C1 segment of cervical spinal cord (tissue), 14 donors: ENCODE results near the gene ANKDD1A.
A peak's percentile ranks its signal among the peaks of the same experiment; 100 is the strongest.

Experiments
- DNase-seq, 14 donors: peaks; one replicate each; lab custom pipeline; 2025; lab: John Stamatoyannopoulos, UW

ANKDD1A gene

DNA sequence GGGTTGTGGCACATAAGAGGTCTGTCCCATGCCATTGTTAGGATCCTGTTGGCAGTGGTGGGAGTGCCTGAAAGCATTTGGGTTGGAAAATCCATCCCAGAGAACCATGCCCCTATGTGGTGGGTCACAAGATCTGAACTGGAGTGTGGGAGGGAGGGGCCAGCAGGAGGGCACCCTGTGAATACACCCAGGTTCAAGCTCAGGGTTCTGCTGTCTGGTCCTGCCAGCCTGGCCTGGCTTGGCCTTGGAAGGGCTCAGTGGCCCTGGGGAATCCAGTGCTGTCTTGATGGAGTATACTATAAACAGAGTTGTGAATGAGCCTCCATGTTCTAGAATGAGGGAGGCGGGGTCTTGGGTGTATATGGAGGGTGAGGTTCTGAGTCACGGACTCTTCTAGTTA lies 11.8 kb downstream of the ANKDD1A start:
- DNase-seq, result no peak

DNA sequence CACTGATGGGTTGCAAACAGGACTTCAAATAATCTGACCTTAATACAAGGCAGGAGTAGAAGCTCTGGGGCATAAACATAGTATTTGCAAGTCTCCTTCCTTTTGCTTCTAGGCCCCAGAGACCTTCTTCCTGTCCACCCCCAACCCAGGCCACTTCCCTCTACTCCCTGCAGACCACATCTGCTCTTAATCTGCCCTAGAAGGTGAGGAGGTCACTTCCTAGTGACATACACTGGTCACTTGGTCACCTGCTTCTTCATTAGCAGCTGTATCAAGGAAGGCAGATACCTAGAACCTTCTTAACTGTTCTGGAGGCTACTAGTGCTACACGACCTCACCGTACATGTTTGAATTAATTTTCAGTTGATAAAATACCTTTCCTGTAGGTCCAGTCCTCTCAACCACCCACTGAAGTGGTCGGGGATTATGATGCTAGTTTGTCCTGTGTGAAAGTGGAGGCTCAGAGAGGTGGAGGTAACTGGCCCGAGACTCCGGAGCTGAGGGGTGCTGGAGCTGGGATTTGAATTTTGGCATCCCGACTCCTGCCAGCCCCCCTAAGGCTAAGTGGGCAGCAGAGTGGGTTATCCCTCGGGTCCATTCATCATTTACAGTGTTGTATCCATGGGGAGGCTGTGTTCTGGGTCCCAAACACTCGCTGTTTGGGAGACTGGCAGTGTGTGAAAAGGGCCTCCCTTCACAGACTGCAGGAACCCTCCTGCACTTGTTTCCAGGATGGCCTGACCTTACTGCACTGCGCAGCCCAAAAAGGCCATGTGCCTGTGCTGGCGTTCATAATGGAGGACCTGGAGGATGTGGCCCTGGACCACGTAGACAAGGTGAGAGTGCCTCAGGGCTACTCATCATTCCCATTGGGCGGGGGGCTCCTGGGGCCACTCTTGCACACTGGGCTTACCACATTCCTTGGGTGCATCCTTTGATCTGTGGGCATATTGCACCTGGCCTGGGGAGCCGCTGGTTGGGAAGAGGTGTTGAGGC lies 13.9 kb downstream of the ANKDD1A start:
- DNase-seq, result no peak

DNA sequence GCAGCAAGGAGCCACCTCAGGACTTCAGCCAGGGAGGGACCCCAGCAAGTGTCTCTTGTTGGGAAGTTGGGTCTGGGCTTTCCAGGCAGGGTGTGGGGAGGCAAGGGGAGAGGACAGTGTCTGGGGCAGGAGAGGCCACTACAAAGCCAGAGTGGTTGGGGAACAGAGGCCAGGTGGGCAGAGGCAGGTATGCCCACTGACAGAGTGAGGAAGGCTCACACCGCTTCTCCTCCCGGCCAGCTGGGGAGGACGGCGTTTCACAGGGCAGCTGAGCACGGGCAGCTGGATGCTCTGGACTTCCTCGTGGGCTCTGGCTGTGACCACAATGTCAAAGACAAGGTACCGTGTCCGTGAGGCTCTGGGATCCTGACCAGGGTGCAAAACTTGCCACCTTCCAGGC lies 15.0 kb downstream of the ANKDD1A start:
- DNase-seq, result no peak

DNA sequence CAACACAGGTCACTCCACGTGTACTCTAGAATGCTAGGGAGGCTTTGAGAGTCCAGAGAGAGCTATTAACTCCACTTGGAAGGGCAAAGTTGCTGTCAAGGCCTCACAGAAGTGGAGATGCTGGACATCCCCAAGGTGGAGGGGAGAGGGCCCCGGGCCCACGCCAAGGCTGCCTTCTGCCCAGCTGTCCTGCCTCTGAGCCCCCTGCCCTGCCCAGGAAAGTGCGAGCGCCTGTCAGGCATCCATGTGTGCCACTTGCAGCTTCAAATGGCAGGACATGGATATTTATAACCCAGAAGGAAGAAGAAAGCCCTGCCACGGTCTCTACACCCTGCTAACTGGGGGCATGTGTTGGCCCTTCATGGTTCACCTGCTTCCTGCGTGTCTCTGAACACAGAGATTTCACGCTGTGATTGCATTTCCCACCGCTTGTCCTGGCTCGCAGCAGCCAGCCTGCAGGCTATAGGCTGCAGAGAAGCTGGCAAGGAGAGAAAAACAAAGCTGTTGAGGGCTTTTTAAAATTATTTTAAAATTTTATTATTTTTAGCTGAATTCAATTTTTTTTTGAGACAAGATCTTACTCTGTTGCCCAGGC lies 17.0 kb downstream of the ANKDD1A start:
- no peak for DNase-seq

DNA sequence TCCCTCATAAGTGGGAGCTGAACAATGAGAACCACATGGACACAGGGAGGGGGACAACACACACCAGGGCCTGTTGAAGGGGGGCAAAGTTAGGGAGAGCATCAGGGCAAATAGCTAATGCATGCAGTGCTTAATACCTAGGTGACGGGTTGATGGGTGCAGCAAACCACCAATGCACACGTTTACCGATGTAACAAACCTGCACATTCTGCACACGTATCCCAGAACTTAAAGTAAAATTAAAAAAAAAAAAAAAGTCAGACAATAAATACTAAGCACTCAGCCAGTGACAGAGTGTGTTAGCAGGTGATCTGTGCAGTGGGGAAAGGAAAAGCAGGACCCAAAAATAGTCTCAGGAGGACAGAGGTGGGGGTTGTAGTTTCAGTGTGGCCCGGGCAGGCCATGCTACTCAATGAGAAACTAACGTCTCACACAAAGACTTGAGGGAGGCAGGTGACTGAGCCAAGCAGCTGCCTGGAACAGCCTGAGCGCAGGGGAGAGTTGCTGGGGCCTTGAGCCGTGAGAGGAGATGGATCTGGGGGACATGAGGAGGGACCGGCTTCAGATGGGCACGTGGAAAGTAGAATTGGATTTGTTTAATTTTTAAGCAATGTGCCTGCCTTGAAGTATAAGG lies 18.4 kb downstream of the ANKDD1A start:
- DNase-seq, result no peak

DNA sequence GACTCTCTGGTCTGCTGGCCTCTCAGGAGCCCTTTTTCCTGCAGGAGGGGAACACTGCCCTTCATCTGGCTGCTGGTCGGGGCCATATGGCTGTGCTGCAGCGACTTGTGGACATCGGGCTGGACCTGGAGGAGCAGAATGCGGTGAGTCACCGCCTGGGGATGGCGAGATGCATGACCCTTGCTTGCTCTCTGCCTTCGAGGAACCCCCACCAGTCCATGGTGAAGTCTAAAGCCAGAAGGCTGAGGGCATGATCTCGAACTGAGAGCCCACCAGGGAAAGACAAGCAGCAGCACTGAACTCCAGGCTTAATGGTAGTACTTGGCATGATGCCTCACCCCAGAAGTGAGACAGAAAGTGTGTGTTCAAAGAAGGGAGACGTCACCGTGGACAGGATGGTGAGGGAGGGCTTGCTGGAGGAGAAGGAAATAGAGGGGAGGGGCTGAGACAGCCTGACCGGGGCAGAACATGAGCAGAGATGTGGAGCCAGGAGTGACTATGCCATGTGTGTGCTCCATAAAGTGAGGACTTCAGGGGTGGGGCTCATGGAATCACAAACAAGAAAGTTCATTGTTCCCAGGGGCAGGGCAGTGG lies 19.2 kb downstream of the ANKDD1A start:
- peak in 1 of 14 donors; percentile 6 for DNase-seq

DNA sequence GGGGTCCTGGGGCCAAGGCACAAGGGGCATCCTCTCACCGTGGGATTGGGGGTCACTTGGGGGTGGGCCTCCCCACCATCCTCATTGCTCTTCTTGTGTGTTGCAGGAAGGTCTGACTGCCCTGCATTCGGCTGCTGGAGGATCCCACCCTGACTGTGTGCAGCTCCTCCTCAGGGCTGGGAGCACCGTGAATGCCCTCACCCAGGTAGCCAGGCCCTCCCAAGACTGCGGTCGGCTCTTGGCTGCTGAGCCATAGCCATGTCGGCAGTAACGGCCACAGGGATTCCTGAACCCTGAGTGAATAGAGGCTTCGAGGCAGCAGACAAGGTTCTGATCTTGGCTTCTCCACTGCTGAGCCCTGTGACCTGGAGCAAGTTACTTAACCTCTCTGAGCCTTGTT lies 19.7 kb downstream of the ANKDD1A start:
- DNase-seq, result no peak

DNA sequence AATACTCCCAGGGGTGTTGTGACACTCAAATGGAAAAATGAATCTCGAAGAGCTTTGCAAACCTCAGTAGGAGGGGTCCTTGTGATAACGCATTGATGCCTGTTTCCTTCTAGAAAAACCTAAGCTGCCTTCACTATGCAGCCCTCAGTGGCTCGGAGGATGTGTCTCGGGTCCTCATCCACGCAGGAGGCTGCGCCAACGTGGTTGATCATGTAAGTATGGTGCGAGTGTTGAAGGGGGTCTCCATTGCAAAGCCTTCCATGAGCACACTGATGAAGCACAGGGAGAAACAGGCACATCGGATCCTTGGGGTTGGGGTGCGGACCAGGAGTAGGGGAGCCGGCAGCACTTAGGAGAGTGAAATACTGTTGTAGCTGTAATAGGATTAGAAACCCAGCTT lies 22.3 kb downstream of the ANKDD1A start:
- no peak for DNase-seq

DNA sequence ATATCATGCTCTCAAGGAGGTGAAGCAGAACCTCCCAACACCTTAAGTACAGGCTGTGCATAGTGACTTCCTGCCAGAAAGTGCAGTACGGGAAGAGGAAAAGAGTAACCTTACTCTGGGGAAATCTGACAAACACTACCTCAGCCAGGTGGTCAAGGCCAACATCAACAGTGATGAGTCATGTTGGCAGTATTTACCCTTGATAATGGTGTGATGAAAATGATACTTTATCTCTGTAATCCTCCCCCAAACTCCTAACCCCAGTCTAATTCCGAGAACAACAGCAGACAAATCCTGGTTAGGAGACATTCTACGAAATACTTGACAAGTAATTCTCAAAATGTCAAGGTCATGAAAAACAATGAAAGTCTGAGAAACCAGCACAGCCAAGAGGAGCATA lies 26.5 kb downstream of the ANKDD1A start:
- no peak for DNase-seq

DNA sequence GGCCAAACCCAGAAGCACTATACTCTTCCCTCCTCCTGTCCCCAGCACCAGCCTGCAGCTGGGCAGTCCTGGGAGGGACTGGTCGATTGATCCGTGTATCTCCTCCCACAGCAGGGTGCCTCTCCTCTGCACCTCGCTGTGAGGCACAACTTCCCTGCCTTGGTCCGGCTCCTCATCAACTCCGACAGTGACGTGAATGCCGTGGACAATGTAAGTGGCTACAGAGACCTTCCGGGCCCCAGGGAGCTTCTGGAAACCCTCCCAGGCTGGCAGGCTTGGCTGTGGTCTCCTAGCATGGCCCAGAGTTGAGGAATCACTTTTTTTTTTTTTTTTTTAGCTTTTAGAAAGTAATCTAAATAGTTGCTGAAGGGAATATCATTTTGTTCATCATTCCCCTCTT lies 30.7 kb downstream of the ANKDD1A start:
- DNase-seq, result no peak

DNA sequence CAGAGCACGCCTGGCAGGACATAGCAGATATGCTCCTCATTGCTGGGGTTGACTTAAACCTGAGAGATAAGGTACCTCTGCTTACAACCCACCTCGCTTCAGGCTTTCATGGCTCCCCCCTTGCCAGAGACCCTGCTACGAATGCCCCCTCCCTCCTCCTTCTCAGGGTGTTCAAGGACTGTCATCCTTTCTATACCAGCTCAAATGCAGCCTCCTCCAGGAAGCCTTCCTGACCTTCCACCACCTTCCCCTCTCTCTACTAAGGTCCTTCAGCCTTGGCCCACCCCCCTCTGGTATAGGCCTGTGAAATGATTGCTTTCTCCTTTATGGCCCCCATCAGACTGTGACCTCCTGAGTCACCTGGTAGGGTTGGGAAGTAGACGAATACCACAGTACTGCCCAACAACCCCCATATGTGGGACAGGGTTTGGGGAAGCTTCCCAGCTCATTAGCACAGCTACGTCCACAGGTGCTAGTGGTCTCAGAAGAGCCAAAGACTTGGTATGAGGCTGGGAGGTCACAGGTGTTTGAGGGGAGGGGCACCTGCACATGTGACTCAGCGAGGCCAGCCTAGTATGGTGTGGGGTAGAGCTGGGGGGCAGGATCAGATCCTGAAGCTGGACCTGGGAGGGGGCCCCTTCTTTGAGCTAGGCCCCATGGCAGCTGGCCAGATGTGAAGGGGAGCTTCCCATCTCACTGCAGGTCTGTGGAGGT lies 32.0 kb downstream of the ANKDD1A start:
- no peak for DNase-seq

DNA sequence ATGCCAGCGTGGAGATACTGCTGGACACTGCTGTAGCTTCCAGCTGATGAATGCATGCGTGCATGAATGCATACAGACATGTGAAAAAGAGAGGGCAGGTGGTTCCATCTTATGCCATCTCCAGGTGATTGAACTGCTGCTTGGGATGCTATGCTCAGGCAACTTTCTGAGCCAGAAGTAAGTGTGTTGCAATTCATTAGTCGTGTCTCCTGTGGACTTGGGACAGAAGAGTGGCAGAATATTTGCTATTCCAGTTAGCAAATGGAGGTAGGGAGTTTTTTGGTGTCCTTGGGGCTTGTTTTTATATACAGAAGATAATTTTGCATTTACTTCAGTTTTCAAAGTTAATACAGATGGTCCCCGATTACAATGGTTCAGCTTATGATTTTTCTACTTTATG lies 33.3 kb downstream of the ANKDD1A start:
- DNase-seq, result no peak

DNA sequence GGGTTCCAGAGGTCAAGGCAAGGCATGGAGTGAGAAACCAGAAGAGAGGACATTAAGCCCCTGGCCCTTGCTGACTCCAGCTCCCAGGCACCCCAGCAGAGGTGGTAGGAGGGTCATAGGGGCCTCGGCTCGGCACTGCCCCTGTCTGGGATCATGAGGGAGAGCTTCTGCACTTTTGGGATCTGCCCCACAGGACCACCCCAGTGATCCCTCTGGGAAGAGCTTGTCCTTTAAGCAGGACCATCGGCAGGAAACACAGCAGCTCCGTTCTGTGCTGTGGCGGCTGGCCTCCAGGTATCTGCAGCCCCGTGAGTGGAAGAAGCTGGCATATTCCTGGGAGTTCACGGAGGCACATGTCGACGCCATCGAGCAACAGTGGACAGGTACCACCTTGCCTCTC lies 35.5 kb downstream of the ANKDD1A start:
- no peak for DNase-seq

DNA sequence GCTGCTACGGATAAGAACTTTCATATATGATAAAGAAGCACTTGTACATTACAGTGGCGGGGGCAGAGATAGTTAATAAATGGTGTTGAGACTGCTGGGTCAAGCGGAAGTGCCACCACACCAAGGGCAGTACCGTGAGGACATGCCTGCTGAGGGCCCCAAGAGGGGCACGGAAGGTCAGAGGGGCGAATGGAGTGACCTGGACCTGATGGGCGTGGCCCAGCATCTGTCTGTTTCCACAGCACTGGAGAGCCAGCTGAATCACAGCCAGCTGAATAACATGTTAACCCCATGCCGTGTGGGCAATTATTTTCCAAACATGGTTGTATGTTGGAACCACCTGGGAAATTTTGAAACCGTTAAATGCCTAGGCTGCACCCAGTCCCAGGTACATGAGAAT lies 37.2 kb downstream of the ANKDD1A start:
- DNase-seq, result no peak

DNA sequence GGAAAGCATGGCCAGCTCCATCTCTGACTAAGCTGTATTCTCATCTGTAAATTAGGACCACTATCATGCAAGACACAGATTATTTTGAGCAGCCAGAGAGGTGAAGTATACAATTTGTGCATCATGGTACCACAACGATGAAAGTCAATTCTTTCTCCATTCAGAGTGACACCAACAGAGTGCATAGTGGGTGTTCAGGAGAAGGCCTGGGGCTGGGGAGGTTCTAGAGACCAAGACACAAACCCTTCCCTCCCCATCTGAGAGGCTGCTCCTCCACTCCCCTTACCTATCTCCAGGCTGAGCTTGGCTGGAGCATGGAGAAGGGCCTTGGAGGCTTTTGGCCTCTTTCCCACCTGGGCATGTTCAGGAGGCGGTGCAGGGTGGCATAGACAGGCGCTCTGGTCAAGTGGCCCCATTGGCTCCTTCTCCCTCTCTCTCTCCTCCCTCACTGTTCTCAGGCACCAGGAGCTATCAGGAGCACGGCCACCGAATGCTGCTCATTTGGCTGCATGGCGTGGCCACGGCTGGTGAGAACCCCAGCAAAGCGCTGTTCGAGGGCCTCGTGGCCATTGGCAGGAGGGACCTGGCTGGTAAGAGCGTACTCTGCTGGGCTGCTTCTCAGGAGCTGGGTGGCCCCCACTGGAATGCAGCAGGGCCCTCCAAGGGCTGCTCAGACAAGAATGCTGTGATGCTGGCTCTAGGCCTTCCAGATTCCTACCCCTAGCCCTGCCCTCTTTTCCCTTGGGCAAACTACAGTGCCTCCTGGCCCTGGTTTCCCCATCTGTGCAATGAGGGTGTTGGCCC lies 37.9 kb downstream of the ANKDD1A start:
- DNase-seq, result no peak

DNA sequence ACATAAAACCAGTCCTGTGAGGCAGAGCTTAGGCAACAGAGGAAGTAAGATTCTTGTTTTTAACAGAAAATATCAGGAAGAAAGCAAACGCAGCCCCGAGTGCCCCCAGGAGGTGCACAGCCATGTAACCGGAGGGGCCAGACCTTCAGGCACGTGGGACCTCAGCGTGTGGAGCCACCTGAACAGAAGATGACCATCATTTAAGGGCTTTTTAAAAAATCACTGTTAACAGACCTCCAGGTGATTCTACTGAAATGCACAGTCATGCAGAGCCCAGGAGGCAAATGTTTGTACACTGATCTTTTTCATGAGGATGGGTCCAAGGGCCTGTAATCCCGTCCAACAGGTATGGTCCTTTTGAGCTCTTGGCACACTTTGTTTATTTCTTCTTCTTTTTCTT lies 39.2 kb downstream of the ANKDD1A start:
- DNase-seq, result no peak

DNA sequence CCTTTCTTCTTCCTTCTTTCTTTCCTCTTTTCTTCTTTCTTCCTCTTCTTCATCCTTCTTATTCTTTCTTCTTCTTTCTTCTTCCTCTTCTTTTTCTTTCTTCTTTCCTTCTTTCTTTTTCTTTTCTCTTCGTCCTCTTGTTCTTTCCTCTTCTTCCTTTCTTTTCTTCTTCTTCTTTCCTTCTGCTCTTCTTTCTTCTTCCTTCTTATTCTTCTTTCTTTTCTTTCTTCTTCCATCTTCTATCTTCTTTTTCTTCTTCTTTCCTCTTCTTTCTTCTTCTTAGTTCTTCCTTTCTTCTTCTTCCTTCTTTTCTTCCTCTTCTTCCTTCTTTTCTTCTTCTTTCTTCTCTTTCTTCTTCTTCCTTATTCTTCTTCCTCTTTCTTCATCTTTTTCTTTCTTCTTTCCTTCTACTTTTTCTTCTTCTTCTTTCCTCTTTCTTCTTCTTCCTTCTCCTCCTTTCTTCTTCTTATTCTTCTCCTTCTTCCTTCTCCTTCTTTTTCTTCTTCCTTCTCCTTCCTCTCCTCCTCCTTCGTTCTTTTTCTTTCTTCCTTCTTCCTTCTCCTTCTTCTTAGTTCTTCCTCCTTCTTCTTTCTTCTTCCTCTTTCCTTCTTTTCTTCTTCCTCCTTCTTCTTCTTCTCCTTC lies 40.2 kb downstream of the ANKDD1A start:
- DNase-seq, result no peak

DNA sequence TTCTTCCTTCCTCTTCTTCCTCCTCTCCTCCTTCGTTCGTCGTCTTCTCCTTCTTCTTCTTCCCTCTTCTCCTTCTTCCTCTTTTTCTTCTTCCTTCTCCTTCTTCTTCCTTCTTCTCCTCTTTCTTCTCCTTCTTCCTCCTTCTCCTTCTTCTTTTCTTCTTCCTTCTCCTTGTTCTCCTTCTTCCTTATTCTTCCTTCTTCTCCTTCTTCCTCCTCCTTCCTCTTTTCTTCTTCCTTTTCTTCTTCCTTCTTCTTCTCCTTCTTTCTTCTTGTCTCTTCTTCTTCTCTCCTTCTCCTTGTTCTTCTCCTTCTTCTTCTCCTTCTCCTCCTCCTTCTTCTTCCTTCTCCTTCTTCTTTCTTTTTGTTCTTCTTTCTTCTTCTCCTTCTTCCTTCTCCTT lies 42.7 kb downstream of the ANKDD1A start:
- DNase-seq, result no peak

DNA sequence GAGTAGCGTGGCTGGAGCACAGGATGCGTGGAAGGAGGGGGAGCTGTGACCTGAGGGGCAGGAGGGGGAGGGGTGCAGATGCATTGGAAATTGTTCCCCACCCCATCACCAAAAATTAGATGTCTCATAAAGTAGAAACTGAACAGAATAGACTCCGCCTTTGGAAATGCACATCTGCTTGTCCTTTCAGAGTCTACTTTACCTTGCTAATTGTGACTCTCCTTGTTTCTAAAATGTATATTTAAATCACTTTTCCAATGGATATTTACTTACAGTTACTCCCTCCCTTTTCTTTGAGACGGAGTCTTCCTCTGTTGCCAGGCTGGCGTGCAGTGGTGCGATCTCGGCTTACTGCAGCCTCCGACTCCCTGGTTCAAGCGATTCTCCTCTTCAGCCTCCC lies 47.4 kb downstream of the ANKDD1A start:
- no peak for DNase-seq

DNA sequence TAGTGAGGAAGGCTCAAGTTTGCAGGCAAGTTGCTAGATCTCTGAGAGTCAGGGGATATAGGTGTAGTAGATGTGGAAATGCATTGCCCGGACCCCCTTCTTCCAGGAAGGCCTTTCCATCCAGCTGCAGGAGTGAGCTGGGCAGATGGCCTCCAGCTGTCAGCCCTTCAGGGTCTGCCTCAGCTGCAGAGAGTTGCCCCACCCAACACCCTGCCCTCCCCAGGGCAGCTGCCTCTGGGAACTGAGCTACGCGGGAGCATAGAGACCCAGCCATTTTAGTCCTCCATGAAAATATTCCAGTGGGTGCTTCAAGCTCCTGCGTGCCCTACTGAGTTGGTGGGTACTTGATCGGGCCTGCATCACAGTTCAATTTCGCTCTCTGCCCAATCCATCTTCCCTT lies 48.5 kb downstream of the ANKDD1A start:
- no peak for DNase-seq
